Stimulated activated CD8-positive, alpha-beta memory T cell treated with anti-CD3 and anti-CD28 coated beads, Interleukin-7, amount 100 ng/mL, for 24 hours (primary cell): Measurements from ENCODE around the gene RIBC2.
"Not testable (repeated sequence)": the region's sequence is repeated elsewhere in the genome, so short reads cannot be mapped to it uniquely, and the experiment has no call there.

Source experiments
- DNase-seq: peaks from one replicate; pipeline ENCODE4 v3.0.0-alpha.2; 2020; ENCODE audit warnings: low read depth

Gene RIBC2

GRCh38 chr22:45449442-45449841 lies 35.9 kb downstream of the RIBC2 start:
- DNase-seq = not testable (repeated sequence)

- DNase-seq = no peak
Measured at GRCh38 chr22:45450101-45450785, 36.8 kb downstream of the RIBC2 start.

- DNase-seq = no peak
Measured at GRCh38 chr22:45450921-45451651, 37.6 kb downstream of the RIBC2 start.

- no peak for DNase-seq
Measured at GRCh38 chr22:45451972-45452371, 38.5 kb downstream of the RIBC2 start.

GRCh38 chr22:45452565-45453379 lies 39.3 kb downstream of the RIBC2 start:
- no peak for DNase-seq

- no peak for DNase-seq
Measured at GRCh38 chr22:45453764-45454163, 40.3 kb downstream of the RIBC2 start.

GRCh38 chr22:45454275-45454674 lies 40.8 kb downstream of the RIBC2 start:
- DNase-seq = no peak

- no peak for DNase-seq
Measured at GRCh38 chr22:45455212-45455611, 41.7 kb downstream of the RIBC2 start.

GRCh38 chr22:45455621-45456020 lies 42.1 kb downstream of the RIBC2 start:
- DNase-seq = no peak

GRCh38 chr22:45456811-45457210 lies 43.3 kb downstream of the RIBC2 start:
- no peak for DNase-seq

- no peak for DNase-seq
Measured at GRCh38 chr22:45458532-45458931, 45.0 kb downstream of the RIBC2 start.

- DNase-seq = no peak
Measured at GRCh38 chr22:45459235-45459634, 45.7 kb downstream of the RIBC2 start.

- DNase-seq = no peak
Measured at GRCh38 chr22:45460288-45461109, 47.0 kb downstream of the RIBC2 start.

- DNase-seq = no peak
Measured at GRCh38 chr22:45462034-45462655, 48.7 kb downstream of the RIBC2 start.

GRCh38 chr22:45463691-45464090 lies 50.2 kb downstream of the RIBC2 start:
- DNase-seq = not testable (repeated sequence)

GRCh38 chr22:45465633-45466032 lies 52.1 kb downstream of the RIBC2 start:
- DNase-seq = no peak

- DNase-seq = no peak
Measured at GRCh38 chr22:45468872-45469271, 55.4 kb downstream of the RIBC2 start.

GRCh38 chr22:45469281-45470073 lies 56.0 kb downstream of the RIBC2 start:
- DNase-seq = no peak

- DNase-seq = no peak
Measured at GRCh38 chr22:45470871-45471270, 57.4 kb downstream of the RIBC2 start.

- no peak for DNase-seq
Measured at GRCh38 chr22:45472426-45472825, 58.9 kb downstream of the RIBC2 start.
